Duodenal mucosa (tissue), 2 donors: ENCODE results near the gene CACNA1H.
"Not testable (repeated sequence)": the region's sequence is repeated elsewhere in the genome, so short reads cannot be mapped to it uniquely, and the experiment has no call there.

Experiments used
- H3K27ac ChIP-seq: one replicate; pipeline ENCODE4 v1.7.0; 2013; ENCODE audit warnings: low read depth, low read length
- H3K27me3 ChIP-seq, 2 donors: one replicate each; pipeline ENCODE4 v1.7.0; 2013; ENCODE audit warnings: low read length in 2 of 2, control low read depth in 1 of 2; ENCODE audit not compliant: insufficient read depth in 2 of 2, control insufficient read depth in 1 of 2
- H3K36me3 ChIP-seq, 2 donors: one replicate each; pipeline ENCODE4 v1.7.0; 2013; ENCODE audit warnings: low read length in 2 of 2, control low read depth in 1 of 2; ENCODE audit not compliant: insufficient read depth in 2 of 2, control insufficient read depth in 1 of 2
- H3K4me1 ChIP-seq, 2 donors: one replicate each; pipeline ENCODE4 v1.7.0; 2013; ENCODE audit warnings: low read length in 2 of 2, control low read depth in 1 of 2; ENCODE audit not compliant: insufficient read depth in 2 of 2, control insufficient read depth in 1 of 2
- H3K4me3 ChIP-seq, 2 donors: one replicate each; pipeline ENCODE4 v1.7.0; 2013; ENCODE audit warnings: low read length in 2 of 2, low read depth in 1 of 2
- H3K9ac ChIP-seq, 2 donors: one replicate each; pipeline ENCODE4 v1.7.0; 2013; ENCODE audit warnings: low read length in 2 of 2, low read depth in 1 of 2
- H3K9me3 ChIP-seq, 2 donors: one replicate each; pipeline ENCODE4 v1.7.0; 2013; ENCODE audit warnings: low read length in 2 of 2, control low read depth in 1 of 2; ENCODE audit not compliant: control insufficient read depth in 1 of 2

Gene CACNA1H

DNA sequence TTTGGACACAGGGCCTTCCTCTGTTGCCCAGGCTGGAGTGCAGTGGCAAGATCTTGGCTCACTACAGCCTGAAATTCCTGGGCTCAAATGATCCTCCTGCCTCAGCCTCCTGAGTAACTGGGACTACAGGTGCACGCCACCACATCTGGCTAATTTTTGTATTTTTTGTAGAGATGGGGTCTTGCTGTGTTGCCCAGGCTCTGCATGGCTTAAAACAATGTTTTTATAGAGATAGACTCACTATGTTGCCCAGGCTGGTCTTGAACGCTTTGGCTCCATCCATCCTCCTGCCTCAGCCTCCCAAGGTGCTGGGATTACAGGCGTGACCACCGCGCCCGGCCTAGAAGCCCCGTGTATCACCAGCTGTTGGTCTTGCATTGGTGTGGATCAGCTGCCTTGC, 116.5 kb downstream of the CACNA1H start:
- H3K4me1 ChIP-seq, result peaks cover 7 to 14% of the 10 kb centered on the region in 2 donors
- H3K9ac ChIP-seq, H3K27ac ChIP-seq, H3K36me3 ChIP-seq, H3K9me3 ChIP-seq, H3K4me3 ChIP-seq: not testable (repeated sequence)
- peaks cover 3 to 18% of the 10 kb centered on the region in 2 donors for H3K27me3 ChIP-seq

DNA sequence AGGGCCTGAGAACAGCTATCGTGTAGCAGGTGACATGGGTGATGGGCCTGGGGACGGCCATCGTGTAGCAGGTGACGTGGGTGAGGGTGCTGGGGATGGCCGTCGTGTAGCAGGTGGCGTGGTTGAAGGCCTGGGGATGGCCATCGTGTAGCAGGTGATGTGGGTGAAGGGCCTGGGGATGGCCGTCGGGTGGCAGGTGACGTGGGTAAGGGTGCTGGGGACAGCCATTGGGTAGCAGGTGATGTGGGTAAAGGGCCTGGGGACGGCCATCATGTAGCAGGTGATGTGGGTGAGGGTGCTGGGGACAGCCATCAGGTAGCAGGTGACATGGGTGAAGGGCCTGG, 118.4 kb downstream of the CACNA1H start:
- no peak overlapping the region for H3K9ac ChIP-seq
- peaks cover 7 to 14% of the 10 kb centered on the region in 2 donors for H3K4me1 ChIP-seq
- H3K9me3 ChIP-seq, result no peaks in the 10 kb centered on the region
- no peak overlapping the region for H3K4me3 ChIP-seq
- no peak overlapping the region for H3K27ac ChIP-seq
- peaks cover 10 to 28% of the 10 kb centered on the region in 2 donors for H3K27me3 ChIP-seq
- H3K36me3 ChIP-seq, result no peaks in the 10 kb centered on the region
